ENCODE results near the gene MED29. TPM values are rescaled to one million over a fixed set of nuclear protein-coding genes. Genes with fewer than 3 reads are reported as not detected.
A peak's percentile ranks its signal among the peaks of the same experiment; 100 is the strongest.

MED29 gene
- total and polyA plus RNA-seq, 2 of the 13 experiments (the other 11 are each of a cell fraction or from before 2014, with no cell fraction given), result 14.0 to 19.7 TPM

- TF ChIP-seq KLF16 (CRISPR knock-in tag; IDR thresholded peaks at IDR 0.05) (peak in 1 of 2 experiments; percentile 38; a peak in 1 of 4 replicates), SIX1 (CRISPR knock-in tag; IDR thresholded peaks at IDR 0.05; ENCODE audit: borderline replicate concordance) (no peak; the same call in 1 of the 2 replicates), FOXA1 (IDR thresholded peaks at IDR 0.05) (no peak), FOXA1 (CRISPR knock-in tag; IDR thresholded peaks at IDR 0.05) (0 out of 2 replicates have a peak, but pooled peaks have one; percentile 14), RARG (CRISPR knock-in tag; IDR thresholded peaks at IDR 0.05; ENCODE audit: low read depth) (0 out of 2 replicates have a peak, but pooled peaks have one; percentile 74), AGO1 (IDR thresholded peaks at IDR 0.05; ENCODE audit: low read depth, low read length, poor library complexity, severe bottlenecking) (peak; percentile 31), ZNF44 (CRISPR knock-in tag; IDR thresholded peaks at IDR 0.05) (peak; percentile 68; the same call in 1 of the 2 replicates), ZBTB42 (CRISPR knock-in tag; IDR thresholded peaks at IDR 0.05) (0 out of 2 replicates have a peak, but pooled peaks have one; percentile 8), ZNF558 (CRISPR knock-in tag; IDR thresholded peaks at IDR 0.05; ENCODE audit: borderline replicate concordance) (no peak), NCOR1 (IDR thresholded peaks at IDR 0.05; ENCODE audit: borderline replicate concordance, low read length) (peak; percentile 26; the same call in 1 of the 2 replicates), ZNF343 (CRISPR knock-in tag; IDR thresholded peaks at IDR 0.05) (no peak), IRF2 (CRISPR knock-in tag; IDR thresholded peaks at IDR 0.05) (peak; percentile 67; the same call in 1 of the 2 replicates), ZNF569 (CRISPR knock-in tag; IDR thresholded peaks at IDR 0.05; ENCODE audit: borderline replicate concordance) (no peak), ZBED4 (CRISPR knock-in tag; IDR thresholded peaks at IDR 0.05; ENCODE audit: borderline replicate concordance) (peak; percentile 89), KLF6 (CRISPR knock-in tag; IDR thresholded peaks at IDR 0.05) (no peak), TAF1 (CRISPR knock-in tag; IDR thresholded peaks at IDR 0.05) (peak; percentile 98; the same call in 1 of the 2 replicates), ESRRA (CRISPR knock-in tag; IDR thresholded peaks at IDR 0.05; ENCODE audit: low read depth) (0 out of 2 replicates have a peak, but pooled peaks have one; percentile 17), ZNF354B (CRISPR knock-in tag; IDR thresholded peaks at IDR 0.05) (no peak), HHEX (CRISPR knock-in tag; IDR thresholded peaks at IDR 0.05) (no peak), NR3C1 (CRISPR knock-in tag; IDR thresholded peaks at IDR 0.05) (no peak)
- TF ChIP-seq, protein P1, sequence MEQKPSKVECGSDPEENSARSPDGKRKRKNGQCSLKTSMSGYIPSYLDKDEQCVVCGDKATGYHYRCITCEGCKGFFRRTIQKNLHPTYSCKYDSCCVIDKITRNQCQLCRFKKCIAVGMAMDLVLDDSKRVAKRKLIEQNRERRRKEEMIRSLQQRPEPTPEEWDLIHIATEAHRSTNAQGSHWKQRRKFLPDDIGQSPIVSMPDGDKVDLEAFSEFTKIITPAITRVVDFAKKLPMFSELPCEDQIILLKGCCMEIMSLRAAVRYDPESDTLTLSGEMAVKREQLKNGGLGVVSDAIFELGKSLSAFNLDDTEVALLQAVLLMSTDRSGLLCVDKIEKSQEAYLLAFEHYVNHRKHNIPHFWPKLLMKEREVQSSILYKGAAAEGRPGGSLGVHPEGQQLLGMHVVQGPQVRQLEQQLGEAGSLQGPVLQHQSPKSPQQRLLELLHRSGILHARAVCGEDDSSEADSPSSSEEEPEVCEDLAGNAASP (CRISPR knock-in tag; IDR thresholded peaks at IDR 0.05; ENCODE audit: borderline replicate concordance), result 0 out of 2 replicates have a peak, but pooled peaks have one; percentile 8
- TF ChIP-seq, protein P2, sequence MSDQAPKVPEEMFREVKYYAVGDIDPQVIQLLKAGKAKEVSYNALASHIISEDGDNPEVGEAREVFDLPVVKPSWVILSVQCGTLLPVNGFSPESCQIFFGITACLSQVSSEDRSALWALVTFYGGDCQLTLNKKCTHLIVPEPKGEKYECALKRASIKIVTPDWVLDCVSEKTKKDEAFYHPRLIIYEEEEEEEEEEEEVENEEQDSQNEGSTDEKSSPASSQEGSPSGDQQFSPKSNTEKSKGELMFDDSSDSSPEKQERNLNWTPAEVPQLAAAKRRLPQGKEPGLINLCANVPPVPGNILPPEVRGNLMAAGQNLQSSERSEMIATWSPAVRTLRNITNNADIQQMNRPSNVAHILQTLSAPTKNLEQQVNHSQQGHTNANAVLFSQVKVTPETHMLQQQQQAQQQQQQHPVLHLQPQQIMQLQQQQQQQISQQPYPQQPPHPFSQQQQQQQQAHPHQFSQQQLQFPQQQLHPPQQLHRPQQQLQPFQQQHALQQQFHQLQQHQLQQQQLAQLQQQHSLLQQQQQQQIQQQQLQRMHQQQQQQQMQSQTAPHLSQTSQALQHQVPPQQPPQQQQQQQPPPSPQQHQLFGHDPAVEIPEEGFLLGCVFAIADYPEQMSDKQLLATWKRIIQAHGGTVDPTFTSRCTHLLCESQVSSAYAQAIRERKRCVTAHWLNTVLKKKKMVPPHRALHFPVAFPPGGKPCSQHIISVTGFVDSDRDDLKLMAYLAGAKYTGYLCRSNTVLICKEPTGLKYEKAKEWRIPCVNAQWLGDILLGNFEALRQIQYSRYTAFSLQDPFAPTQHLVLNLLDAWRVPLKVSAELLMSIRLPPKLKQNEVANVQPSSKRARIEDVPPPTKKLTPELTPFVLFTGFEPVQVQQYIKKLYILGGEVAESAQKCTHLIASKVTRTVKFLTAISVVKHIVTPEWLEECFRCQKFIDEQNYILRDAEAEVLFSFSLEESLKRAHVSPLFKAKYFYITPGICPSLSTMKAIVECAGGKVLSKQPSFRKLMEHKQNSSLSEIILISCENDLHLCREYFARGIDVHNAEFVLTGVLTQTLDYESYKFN (CRISPR knock-in tag; conservative IDR thresholded peaks at IDR 0.05), result peak; percentile 39; the same call in 1 of the 2 replicates
Observed at GRCh38 chr19:39390751-39391437, at the start of gene MED29, which contains the start of gene PAF1 (continued).

Measured in HepG2 (cell line).